GM13977 (cell line): ENCODE measurements around the gene SLIT3.

ENCODE experiments used
- DNase-seq: peaks from one replicate; pipeline ENCODE4 v3.0.0; 2012; ENCODE audit warnings: low spot score
- in situ Hi-C: fragments of 300-500 bp; cut with MboI; formaldehyde crosslinking; loops from one replicate; pipeline ENCODE4 v1.12.0; 2022; ENCODE audit warnings: low sequenced_read_pairs, low pct_unique_long_range_greater_than_20kb, mixed read lengths, inconsistent platforms; ENCODE audit not compliant: unreplicated experiment
- TF ChIP-seq, protein P1 (sequence below): IDR thresholded peaks from 2 replicates; pipeline ENCODE4 v1.5.1; 2012; ENCODE audit warnings: mild to moderate bottlenecking, control low read depth; ENCODE audit not compliant: insufficient read depth; ENCODE audit errors: extremely low read depth, missing control alignments

The SLIT3 gene

DNA sequence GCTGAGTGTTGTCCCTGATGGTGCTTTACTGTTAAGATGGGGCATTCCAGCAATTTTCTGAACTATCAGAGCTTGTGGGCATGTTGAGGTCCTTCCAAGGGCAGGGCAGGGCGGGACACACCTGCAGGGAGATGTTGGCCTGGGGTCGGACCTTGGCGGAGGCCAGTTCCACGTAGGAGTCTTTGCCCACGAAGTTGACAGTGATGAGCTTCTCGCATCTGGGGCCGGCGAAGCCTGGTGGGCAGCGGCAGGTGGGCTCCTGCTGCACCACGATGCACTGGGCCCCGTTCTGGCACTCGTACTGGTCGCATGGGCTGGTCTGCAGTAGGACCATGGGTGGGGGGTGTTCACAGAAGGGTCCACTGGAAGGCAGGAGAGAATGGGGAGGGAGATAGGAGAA, 615.4 kb downstream of the SLIT3 start:
- TF ChIP-seq, protein P1, sequence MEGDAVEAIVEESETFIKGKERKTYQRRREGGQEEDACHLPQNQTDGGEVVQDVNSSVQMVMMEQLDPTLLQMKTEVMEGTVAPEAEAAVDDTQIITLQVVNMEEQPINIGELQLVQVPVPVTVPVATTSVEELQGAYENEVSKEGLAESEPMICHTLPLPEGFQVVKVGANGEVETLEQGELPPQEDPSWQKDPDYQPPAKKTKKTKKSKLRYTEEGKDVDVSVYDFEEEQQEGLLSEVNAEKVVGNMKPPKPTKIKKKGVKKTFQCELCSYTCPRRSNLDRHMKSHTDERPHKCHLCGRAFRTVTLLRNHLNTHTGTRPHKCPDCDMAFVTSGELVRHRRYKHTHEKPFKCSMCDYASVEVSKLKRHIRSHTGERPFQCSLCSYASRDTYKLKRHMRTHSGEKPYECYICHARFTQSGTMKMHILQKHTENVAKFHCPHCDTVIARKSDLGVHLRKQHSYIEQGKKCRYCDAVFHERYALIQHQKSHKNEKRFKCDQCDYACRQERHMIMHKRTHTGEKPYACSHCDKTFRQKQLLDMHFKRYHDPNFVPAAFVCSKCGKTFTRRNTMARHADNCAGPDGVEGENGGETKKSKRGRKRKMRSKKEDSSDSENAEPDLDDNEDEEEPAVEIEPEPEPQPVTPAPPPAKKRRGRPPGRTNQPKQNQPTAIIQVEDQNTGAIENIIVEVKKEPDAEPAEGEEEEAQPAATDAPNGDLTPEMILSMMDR = no peak
- in situ Hi-C loops = loop anchor here (25.0 kb wide), 1 partner anchor 627 kb away; the partner anchor contains the start of gene SLIT3
- DNase-seq = no peak

DNA sequence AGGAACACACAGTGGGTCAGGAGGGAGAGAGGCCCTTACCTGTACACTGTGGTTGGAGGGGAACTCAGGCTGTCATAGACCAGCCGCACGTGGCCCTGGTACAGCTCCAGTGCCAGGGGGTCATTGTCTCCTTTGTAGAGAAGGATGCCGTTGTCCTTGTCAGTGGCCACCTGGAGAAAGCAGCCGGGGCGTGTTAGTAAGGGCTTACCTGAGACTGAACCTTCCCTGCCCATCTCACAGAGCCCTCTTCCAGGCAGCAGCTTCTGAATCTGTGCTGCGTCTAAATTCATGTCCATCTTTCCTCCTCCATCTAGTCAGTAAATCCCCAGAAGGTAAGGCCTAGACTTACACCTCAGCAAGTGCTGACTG, 617.0 kb downstream of the SLIT3 start:
- TF ChIP-seq, protein P1 = no peak
- in situ Hi-C loops = loop anchor here (25.0 kb wide), 1 partner anchor 628 kb away; the partner anchor contains the start of gene SLIT3
- no peak for DNase-seq

DNA sequence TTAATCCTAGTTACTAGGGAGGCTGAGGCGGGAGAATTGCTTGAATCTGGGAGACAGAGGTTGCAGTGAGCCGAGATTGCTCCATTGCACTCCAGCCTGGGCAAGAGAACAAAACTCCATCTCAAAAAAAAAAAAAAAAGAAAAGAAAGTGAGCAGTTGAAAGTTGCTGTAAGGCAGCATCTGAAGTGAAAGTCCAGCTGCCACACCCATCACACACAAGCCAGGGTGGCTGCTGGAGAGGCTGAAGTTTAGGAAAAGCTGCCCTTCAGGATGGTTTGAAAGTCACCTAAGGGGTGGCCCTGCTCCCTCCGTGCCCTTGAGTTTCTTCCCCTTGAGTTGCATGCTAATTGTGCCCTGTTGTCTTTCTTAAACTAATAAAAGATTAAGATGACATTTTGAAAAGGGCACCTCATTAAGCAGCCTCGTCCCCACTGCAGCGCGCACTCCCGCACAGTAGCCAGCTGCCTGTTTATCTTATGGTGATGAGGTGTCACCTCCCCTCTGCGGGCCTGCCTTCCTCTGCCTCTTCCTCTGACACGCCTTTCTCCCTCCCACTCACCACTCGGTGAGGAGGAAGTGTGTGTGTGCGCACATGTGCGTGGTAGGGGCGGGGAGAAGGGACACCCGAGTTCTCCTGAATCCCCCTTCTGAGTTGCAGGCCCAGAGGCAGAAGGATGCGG, 617.6 kb downstream of the SLIT3 start:
- DNase-seq = no peak
- in situ Hi-C loops = loop anchor here (25.0 kb wide), 1 partner anchor 629 kb away; the partner anchor contains the start of gene SLIT3
- TF ChIP-seq, protein P1 = no peak

DNA sequence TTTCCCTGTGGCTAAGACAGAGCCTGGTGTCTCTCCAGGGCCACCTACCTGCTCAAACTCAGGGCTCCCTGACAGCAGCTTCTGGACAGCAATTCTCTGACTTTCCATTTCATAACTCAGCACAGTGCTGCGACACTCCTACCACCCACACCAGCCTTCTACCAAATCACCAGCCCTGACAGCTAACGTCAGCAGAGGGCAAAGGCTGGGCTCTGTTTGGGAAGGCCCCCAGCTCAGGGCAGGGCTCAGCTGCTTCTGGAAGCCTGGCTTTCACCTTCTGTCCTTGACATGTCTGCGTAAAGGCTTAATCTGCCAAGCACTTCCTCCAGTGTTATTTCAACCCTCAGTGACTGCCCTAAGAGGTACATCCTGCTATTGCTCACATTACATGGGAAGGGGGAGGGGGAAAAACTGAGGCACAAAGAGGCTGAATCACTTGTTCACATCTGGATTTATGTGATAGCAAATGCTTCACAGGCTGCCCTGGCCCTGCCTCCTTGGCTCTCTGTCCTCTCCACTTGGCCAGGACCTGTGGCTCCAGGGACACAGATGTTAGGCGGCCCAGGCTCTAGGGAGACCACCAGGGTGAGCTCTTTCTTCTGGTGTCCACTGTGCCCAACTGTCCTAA, 619.3 kb downstream of the SLIT3 start:
- TF ChIP-seq, protein P1 = no peak
- no peak for DNase-seq
- in situ Hi-C loops = loop anchor here (25.0 kb wide), 1 partner anchor 631 kb away; the partner anchor contains the start of gene SLIT3

DNA sequence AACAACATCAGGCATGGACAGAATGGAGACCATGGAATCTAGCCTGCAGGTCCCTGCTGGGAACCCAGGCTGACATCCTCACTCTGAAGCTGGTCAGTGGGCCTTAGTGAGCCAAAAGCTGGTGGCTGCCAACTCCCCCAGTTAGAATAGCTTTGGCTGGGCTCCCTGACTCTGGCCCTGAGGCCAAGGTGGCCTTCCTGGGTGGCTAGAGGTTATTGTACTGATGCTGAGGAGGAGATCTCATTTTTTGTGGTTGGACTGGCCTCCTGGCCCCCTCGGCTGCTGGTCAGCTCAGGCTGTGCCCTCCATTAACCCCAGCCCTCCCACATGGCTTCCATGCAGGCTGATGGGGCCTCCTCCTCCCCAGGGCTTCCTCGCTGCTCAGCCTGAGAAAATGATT, 620.5 kb downstream of the SLIT3 start:
- DNase-seq = no peak
- in situ Hi-C loops = loop anchor here (25.0 kb wide), 1 partner anchor 632 kb away; the partner anchor contains the start of gene SLIT3
- TF ChIP-seq, protein P1 = no peak

DNA sequence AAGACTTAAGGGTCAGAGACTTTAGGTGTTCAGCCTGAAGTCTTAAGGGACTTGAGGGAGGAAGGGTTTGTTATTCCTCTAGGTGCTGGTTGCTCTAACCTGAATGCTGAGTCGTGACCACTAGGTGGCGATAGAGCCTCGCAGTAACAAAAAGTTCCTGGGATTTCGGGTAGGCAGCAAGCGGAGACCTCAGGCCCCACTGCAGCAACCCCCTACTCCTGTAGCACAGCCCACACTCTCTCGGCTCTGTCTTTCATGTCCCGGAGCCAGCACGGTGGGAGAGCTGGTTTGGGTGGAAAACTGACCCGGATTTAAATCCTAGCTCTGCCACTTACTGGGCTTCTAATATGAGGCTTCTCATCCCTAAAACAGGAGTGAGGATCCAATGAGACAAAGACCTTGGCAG, 621.4 kb downstream of the SLIT3 start:
- DNase-seq = peak; percentile 79
- TF ChIP-seq, protein P1 = peak; percentile 83
- in situ Hi-C loops = loop anchor here (25.0 kb wide), 1 partner anchor 633 kb away; the partner anchor contains the start of gene SLIT3
